Progenitor cell of endocrine pancreas (in vitro differentiated cells): Measurements from ENCODE around the gene CD300LB. TPM values are rescaled to one million over a fixed set of nuclear protein-coding genes. Genes with fewer than 3 reads are reported as not detected.
"Not testable (repeated sequence)": the region's sequence is repeated elsewhere in the genome, so short reads cannot be mapped to it uniquely, and the experiment has no call there.

Source experiments
- DNase-seq: peaks from one replicate; pipeline ENCODE4 v3.0.0; 2021; ENCODE audit warnings: low spot score; ENCODE audit not compliant: unreplicated experiment
- H3K27ac Mint-ChIP-seq: 2 replicates; pipeline ENCODE4 v1.8.0; 2021; ENCODE audit warnings: mild to moderate bottlenecking, moderate library complexity, mixed read lengths
- H3K27me3 Mint-ChIP-seq: 2 replicates; pipeline ENCODE4 v1.8.0; 2021; ENCODE audit warnings: mixed read lengths
- H3K36me3 Mint-ChIP-seq: 2 replicates; pipeline ENCODE4 v1.8.0; 2022; ENCODE audit warnings: mixed read lengths; ENCODE audit not compliant: insufficient read depth
- H3K4me1 Mint-ChIP-seq: 2 replicates; pipeline ENCODE4 v1.8.0; 2021; ENCODE audit warnings: low read depth, mixed read lengths
- H3K4me3 Mint-ChIP-seq: 2 replicates; pipeline ENCODE4 v1.8.0; 2021; ENCODE audit warnings: low read depth, mild to moderate bottlenecking, moderate library complexity, mixed read lengths
- H3K9me3 Mint-ChIP-seq: 2 replicates; pipeline ENCODE4 v1.8.0; 2021; ENCODE audit warnings: low read depth, mixed read lengths
- total RNA-seq: library from RNA; stranded (reverse); gene quantifications from 2 replicates; pipeline ENCODE4 v1.2.1, GENCODE V29; 2021
- TF ChIP-seq, protein P1 (sequence below): fragments of 200-600 bp; sonication (generic); IDR thresholded peaks from one replicate; pipeline ENCODE4 v1.5.0; 2021; ENCODE audit warnings: antibody characterized with exemption, mild to moderate bottlenecking; ENCODE audit not compliant: unreplicated experiment

The CD300LB gene
- total RNA-seq, 1 donor from 2014 or later = not detected

DNA sequence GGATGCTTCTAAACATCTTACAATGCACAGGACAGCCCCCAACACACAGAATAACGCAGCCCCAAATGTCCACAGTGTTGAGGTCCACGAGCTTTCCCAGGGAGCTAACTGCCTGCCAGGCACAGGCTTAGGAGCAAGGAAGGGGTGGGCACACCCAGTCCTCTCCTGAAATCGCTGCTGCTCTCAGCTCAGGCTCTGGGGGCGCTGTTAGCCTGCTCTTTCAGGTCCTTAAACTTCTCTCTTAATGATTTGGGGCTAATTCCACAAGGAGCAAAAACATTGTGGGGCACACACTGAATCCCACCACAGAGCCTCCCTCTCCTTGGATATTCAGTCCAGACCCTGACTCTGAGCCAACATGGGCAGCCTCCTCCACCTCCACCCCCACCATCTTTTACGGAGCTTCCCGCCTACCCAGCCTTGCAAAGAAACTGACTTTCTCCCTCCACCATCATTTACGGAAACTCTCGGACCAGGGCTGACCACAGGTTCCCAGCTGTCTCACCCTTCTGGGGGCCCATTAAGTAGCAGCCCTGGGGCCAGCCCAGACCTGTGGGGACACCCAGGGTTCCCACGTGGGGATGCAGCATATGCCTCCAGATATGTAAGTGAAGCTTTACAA is 35.0 kb upstream of the CD300LB start:
- DNase-seq = no peak

DNA sequence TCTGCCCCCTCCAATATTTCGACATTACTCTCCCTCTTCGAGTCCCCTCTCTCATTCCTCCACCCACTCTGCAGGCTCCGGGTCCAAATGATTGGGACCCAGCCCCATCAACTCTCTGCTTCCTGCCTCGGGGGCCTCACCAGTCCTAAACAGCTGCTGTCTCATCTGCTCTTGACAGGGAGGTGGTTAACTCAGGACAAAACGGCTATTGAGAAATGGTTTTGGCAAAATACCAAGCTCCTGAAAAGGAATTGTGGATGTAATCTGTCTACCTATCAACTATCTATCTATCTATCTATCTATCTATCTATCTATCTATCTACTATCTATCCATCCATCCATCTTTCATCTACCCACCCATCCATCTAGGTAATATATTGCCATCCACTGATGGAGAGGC is 33.9 kb upstream of the CD300LB start:
- no peaks in the 10 kb centered on the region for H3K4me1 Mint-ChIP-seq
- H3K27ac Mint-ChIP-seq = no peak overlapping the region
- H3K4me3 Mint-ChIP-seq = no peak overlapping the region
- DNase-seq = no peak
- peaks cover 44% of the 10 kb centered on the region for H3K27me3 Mint-ChIP-seq
- TF ChIP-seq, protein P1, sequence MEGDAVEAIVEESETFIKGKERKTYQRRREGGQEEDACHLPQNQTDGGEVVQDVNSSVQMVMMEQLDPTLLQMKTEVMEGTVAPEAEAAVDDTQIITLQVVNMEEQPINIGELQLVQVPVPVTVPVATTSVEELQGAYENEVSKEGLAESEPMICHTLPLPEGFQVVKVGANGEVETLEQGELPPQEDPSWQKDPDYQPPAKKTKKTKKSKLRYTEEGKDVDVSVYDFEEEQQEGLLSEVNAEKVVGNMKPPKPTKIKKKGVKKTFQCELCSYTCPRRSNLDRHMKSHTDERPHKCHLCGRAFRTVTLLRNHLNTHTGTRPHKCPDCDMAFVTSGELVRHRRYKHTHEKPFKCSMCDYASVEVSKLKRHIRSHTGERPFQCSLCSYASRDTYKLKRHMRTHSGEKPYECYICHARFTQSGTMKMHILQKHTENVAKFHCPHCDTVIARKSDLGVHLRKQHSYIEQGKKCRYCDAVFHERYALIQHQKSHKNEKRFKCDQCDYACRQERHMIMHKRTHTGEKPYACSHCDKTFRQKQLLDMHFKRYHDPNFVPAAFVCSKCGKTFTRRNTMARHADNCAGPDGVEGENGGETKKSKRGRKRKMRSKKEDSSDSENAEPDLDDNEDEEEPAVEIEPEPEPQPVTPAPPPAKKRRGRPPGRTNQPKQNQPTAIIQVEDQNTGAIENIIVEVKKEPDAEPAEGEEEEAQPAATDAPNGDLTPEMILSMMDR = no peak
- no peaks in the 10 kb centered on the region for H3K36me3 Mint-ChIP-seq
- H3K9me3 Mint-ChIP-seq = no peaks in the 10 kb centered on the region

More for the DNA sequence above, 35.0 kb upstream of the CD300LB start:
- TF ChIP-seq, protein P1 = peak; percentile 75
- no peak overlapping the region for H3K27ac Mint-ChIP-seq
- no peaks in the 10 kb centered on the region for H3K36me3 Mint-ChIP-seq
- peaks cover 45% of the 10 kb centered on the region for H3K27me3 Mint-ChIP-seq
- no peak overlapping the region for H3K4me3 Mint-ChIP-seq
- no peaks in the 10 kb centered on the region for H3K9me3 Mint-ChIP-seq
- no peaks in the 10 kb centered on the region for H3K4me1 Mint-ChIP-seq

DNA sequence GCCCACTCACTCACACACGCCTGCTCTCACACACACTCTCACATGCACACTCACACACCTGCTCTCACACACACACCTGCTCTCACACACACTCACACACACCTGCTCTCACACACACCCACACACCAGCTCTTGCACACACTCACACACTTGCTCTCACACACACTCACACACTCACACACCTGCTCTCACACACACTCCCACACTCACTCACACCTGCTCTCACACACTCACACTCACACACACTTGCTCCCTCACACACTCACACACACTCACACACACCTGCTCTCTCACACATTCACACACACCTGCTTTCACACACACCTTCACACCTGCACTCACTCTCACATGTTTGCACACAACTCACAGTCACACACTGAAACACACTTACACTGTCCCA is 32.1 kb upstream of the CD300LB start:
- H3K4me1 Mint-ChIP-seq = no peaks in the 10 kb centered on the region
- H3K27ac Mint-ChIP-seq = no peak overlapping the region
- no peak overlapping the region for H3K4me3 Mint-ChIP-seq
- TF ChIP-seq, protein P1 = no peak
- peaks cover 9% of the 10 kb centered on the region for H3K9me3 Mint-ChIP-seq
- DNase-seq = no peak
- peaks cover 47% of the 10 kb centered on the region for H3K27me3 Mint-ChIP-seq
- no peaks in the 10 kb centered on the region for H3K36me3 Mint-ChIP-seq

DNA sequence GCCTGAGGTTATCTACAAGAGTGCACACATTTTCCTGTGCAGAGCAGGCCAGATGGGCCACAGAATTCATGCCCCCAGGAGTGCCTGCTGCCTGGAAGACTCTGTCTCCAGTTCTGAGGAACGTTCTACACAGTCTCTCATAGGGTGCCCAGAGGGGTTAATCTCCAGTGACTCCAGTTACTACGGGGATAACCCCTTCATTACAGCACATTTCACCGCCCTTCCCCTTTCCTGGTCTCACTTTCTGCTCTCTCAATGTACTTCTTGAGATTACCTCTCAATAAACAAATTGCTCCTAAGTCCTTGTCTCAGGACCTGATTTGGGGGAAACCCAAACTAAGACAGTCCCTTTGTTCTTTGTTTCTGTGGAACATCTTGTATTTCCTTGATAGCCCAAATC is 30.3 kb upstream of the CD300LB start:
- no peaks in the 10 kb centered on the region for H3K4me1 Mint-ChIP-seq
- H3K27ac Mint-ChIP-seq = no peak overlapping the region
- H3K4me3 Mint-ChIP-seq = no peak overlapping the region
- TF ChIP-seq, protein P1 = no peak
- no peaks in the 10 kb centered on the region for H3K36me3 Mint-ChIP-seq
- DNase-seq = no peak
- H3K9me3 Mint-ChIP-seq = peaks cover 10% of the 10 kb centered on the region
- peaks cover 40% of the 10 kb centered on the region for H3K27me3 Mint-ChIP-seq

DNA sequence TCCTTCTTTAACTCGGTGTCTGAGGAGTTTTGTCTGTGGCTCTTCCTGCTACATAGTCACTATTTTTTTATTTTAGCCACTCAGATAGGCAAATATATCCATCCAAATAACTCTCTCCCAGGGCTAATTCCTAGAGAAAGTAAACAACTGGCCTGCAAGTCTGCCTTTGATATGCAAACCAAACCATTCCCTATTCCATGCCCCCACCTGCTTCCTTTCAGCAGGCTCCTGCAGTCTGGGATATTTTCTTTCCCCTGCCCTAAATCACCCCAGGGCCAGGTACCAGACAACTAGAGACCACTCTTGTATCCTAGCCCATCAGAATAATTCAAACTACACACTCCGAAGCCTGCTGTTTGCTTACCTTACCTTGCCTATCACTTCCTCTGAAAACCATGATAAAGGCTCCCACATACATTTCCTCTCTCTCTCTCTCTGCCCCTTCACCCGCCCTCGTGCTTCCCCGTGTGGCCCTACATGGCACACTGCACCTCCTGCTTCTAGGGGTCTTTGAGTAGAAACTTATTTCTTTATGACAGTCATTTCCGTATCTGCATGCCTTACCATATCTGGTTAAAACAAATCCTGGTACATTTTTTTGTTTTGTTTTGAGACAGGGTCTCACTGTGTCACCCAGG is 27.7 kb upstream of the CD300LB start:
- DNase-seq = no peak
- Mint-ChIP-seq H3K36me3 (no peaks in the 10 kb centered on the region), H3K4me1 (peaks cover under 1% of the 10 kb centered on the region), H3K27me3 (peaks cover 33% of the 10 kb centered on the region), H3K9me3 (peaks cover 10% of the 10 kb centered on the region), H3K27ac (no peak overlapping the region), H3K4me3 (no peak overlapping the region)
- TF ChIP-seq, protein P1 = no peak

DNA sequence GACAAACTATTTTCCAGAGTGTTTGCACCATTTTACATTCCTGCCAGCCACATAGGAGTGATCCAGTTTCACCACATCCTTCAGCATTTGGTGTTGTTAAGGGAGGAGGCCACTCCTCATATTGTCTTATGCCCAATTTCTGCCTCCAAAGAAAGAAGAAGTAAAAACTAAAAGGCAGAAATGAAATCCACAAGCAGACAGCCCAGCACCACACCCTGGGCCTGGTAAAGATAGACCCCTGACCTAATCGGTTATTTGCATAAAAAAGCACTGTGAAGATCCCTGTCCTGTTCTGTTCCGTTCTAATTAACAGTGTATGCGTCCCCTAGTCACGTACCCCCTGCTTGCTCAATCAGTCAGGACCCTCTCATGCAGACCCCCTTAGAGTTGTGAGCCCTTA is 27.1 kb upstream of the CD300LB start:
- not testable (repeated sequence) for H3K27ac Mint-ChIP-seq, H3K4me1 Mint-ChIP-seq, H3K9me3 Mint-ChIP-seq, DNase-seq, H3K4me3 Mint-ChIP-seq, H3K36me3 Mint-ChIP-seq
- H3K27me3 Mint-ChIP-seq = peaks cover 29% of the 10 kb centered on the region
